SK-MEL-5 (cell line): ENCODE measurements around the gene MPP1. TPM values are rescaled to one million over a fixed set of nuclear protein-coding genes. Genes with fewer than 3 reads are reported as not detected.
A peak's percentile ranks its signal among the peaks of the same experiment; 100 is the strongest.

ENCODE experiments used
- DNase-seq: peaks from one replicate; pipeline ENCODE4 v3.0.0-alpha.2; 2016; ENCODE audit warnings: low read depth, low spot score
- in situ Hi-C: cut with HindIII; loops from 2 replicates; pipeline ENCODE4 v1.10.0; 2016; ENCODE audit warnings: low sequenced_read_pairs, high pct_unique_total_duplicates, low pct_unique_long_range_greater_than_20kb
- total RNA-seq: library from RNA; depleted of rRNA; stranded (reverse); fragments of >200 nt; shearing (Covaris generic); gene quantifications from 2 replicates; pipeline ENCODE4 v1.2.3, GENCODE V29; 2014

The MPP1 gene
- total RNA-seq, 1 experiment from 2014 or later = 7.9 TPM

DNA sequence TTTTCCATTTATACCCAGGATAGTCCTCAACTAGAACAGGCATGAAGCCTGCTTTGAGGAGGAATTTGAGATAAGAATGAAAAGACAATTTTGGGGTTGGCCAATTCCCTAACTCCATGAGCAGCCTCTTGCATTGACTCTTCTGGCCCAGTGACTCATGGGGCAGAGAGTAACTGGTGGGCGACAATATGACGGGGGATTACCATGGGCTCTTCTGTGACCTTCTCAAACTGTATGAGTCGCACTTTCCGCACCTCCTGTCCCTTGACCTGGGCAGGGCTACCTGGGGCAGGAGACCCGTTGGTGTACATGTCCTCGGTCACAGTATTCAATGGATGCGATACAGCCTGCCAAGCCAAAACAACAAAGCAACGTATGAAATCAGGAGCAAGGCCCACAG lies 13.3 kb downstream of the MPP1 start:
- DNase-seq = no peak
- in situ Hi-C loops = no loop called here

DNA sequence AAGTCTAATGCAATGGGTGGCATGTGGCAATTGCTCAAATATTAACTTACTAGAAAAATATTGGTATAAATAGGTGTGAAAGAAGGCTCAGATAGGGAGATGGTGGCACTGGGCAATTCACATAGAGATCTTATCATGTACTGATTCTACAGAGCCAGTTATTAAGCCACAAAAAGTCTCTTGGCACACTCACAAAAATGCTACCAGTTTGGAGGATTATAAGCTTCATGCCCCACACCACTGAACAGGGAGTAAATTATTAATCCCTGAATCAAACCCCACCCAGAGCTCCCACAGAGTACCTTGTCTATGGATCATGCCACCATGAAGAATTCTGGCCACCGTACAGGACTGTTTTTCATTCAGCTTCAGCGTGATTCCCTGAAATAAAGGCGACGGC lies 13.8 kb downstream of the MPP1 start:
- no peak for DNase-seq
- in situ Hi-C loops = no loop called here

DNA sequence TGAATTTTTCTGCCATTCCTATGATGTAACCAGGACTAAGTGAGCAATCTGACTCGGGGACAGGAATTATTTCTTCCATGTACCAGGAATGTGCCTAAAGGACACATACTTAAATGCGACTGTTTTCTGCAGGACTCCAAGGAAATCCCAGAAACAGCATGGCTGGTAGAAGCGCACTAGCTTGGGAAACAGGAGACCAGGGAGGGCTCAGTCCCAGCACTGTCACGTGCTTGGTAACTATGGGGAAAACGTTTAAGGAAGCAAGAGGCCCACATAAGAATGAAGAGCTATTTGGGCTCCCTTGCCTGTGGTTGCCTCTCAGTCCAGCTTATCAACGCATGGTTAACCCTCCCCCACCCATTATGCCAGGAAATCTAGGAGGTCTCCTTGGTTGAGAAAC lies 19.6 kb downstream of the MPP1 start:
- no peak for DNase-seq
- in situ Hi-C loops = no loop called here

DNA sequence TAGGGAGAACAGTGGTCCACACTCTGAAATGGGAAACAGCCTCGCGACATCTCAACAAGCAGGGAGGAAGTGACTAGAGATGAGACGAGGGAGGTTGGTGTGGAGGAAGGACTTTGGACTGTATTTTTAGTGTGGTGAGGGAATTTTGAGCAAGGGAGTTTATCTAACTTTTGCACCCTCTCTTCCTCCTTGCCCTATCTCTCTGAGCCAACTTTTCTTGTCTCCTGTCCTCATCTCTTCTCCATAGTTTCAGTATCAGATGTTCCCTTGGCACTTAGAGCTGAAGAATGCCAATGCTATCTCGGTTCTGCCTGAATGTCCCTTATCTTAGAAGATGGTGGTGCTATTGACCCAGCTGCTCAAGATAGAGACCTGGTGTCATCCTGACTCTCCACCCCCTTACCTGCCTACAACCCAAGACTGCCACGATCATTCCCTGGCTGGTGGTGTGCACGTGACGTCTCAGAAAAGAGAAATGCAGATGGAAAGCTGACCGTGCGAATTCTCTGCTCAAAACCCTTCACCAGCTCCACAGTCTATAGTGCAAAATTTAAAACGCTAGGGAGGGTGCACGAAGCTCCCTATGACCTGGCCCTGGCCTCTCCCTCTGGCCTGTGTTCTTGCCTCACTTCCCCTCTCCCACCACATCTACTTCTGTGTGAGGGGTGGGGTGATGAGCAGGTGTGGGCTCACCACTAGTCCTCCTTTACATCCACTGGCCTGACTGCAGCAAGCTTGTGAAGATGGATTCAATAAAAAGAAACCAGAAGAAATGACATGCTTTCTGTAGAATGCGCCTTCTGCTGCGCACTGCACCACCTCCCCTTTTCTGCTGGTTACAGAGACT lies 20.9 kb downstream of the MPP1 start:
- DNase-seq = no peak
- in situ Hi-C loops = no loop called here

DNA sequence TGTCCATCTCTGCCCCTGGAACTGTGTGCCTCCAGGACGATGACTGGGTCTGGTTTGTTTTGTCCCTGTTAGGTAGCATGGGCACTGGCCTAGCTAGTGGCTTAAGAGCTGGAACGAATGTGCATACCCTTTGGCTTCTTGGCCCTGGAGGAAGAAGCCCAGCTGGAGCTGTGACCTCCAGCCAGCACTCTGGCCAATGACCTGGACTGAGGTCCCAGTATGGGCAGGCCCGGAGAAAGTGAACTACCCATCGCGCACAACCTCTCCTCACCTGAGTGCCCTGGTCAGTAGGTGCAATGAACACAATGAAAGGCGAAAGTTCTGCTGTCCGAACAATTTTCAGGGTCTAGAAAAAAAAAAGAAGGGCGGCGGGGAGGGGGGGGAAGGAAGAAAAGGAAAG lies 24.3 kb downstream of the MPP1 start:
- in situ Hi-C loops = no loop called here

DNA sequence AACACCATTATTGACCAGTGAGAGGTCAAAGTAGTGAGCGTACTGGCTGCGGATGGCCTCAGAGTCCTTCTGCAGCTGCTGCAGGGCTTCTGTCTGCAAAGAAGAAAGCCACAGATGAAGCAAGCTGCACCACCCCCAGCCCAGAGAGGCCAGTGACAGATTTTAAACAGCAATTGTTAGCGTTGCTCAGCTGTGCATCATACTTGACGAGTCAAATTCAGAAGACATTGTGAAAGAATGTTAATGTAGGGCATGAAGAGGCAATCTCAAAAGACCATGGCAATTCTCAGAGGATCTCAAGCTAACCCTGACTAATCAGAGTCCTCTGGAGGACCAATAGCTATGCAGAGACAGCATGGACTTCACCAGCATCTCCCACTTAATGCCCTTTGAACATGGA lies 26.0 kb downstream of the MPP1 start:
- in situ Hi-C loops = no loop called here
- no peak for DNase-seq

More for the DNA sequence above, 24.3 kb downstream of the MPP1 start:
- no peak for DNase-seq

DNA sequence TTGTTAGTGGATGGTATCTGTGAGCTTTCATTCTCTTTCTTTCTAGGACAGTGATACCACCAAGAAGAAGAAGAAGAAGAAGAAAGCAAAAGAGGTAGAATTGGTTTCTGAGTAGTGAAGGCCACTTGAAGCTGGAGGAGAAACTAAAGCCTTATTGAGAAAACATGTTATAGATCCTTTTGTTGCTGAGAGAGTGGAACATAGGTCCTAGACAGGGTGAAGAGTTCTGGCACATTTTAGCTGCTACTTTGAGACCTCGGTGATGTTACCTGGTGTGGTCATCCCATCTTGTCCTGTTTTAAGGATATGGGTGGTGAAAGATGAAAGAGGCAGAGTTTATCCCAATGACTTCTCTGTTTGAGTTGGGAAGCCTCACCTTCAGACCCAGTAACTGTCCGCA lies 28.5 kb downstream of the MPP1 start:
- DNase-seq = no peak
- in situ Hi-C loops = no loop called here

DNA sequence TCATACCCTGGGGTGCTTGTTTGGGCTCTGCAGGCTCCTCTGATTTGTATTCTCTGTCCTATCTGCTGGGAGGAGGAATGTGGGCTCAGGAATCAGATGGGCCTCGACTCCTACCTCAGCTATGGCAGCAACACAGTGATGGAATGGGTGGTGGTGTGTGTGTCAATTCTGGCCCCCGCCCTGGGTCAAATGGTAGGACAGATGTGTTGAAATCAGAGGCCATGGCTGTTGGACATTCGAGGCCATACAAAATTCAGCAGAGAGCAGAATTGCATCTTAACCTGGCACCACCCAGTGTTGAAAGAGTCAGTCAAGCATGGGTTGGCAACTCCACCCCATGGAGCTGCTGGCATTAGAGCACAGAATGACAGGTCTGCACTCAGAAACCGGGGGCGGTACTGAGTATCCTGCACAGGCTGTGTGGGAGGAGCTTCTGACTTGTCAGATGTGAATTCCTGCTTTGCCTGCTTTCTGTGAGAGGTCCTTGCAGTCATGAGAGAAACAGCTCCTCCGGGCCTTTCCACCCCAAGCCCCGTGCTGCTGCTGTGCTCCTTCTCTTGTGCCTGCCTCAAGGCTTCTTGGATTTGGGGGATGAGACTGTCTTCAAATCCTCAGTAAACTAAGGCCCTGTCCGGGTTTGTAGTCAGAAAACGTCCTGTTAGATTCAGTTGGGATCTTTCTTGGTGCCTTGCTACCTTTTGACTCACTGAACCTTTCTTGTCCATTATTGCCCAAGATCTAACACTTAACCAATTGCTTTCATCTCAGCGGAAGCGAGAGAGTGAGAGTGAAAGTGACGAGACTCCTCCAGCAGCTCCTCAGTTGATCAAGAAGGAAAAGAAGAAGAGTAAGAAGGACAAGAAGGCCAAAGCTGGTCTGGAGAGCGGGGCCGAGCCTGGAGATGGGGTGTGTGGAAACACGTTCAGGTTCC lies 29.6 kb downstream of the MPP1 start:
- DNase-seq = peak; percentile 17

DNA sequence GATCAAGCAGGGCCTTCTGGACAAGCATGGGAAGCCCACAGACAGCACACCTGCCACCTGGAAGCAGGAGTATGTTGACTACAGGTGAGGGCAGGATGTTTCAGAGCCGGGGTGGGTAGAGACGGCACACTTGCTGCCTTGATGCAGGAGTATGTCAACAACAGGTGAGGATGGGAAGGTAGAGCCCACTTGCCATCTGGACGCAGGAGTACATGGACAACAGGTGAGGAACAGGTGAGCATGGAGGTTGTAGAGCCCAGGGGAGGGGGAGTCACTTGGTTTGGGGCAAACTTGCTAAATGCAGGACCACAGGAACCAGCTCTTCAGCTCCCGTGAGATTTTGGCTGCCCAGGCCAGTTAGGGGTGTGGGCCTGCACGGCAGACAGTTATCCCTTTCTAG lies 30.7 kb downstream of the MPP1 start:
- in situ Hi-C loops = no loop called here

More for the DNA sequence above, 29.6 kb downstream of the MPP1 start:
- in situ Hi-C loops = no loop called here

DNA sequence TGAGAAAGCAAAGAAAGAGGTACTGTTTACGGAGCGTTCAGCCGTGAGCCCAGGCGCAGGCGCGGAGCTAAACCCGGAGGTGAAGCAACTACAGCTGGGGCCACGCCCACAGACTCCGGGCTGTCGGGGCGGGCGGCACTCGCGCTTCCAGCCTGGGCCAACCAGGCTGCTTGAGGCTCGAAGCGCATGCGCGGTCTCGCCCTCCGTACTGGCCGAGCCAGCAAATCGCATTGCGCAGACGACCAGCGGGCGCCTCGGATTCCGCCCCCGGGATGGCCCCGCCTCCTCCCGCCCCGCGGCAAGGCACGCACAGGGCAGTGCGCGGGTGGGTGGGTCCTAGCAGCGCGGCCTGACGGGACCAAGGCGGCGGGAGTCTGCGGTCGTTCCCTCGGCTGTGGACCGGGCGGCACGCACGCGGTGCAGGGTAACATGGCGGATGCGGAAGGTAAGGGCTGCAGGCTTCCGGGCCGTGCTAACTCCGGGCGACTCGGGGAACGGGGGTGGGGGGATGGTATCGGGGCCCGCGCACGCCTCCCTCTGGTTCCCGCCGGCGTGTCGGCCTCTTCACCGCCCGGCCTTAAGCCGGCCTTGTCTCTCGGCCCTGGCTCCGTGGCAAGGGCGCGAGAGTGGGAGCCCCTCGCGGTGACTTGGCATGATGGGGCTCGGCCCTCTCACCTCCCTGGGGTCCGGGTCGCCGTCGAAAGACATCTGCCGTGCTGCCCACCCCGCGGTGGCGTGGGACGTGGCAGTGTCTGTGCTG lies 42.6 kb downstream of the MPP1 start, which contains the start of gene DKC1:
Gene DKC1 (plus strand): TSS at position 328 of the 760 bp plus-strand sequence. CDS start 102 bp downstream, at position 430.
- DNase-seq = peak; percentile 94
- in situ Hi-C loops = no loop called here

More for the DNA sequence above, 30.7 kb downstream of the MPP1 start:
- DNase-seq = no peak

DNA sequence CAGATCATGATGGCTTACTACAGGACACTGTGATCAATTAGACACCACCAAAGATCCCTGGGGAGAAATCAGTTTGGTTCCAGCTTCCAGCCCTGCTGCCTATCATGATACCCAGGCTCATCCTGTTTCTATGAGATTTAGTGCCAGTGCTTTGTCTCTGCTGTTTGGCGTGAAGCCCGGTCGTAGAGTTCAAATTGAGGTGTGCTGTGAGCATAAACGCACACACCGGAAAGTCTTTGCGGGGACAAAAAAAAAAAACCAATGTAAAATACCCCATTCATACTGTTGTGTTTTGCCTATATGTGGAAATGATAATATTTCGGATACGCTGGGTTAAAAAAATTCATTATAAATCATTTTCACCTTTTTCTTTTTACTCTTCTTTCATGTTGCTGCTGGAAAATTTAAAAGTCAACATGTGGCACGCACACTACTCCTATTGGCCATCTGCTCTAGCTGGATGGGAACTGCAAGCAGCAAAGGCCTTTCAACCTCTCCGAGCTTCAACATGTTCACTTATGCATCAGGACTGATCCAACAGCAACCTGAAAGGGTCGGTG lies 43.2 kb downstream of the MPP1 start:
- in situ Hi-C loops = no loop called here
- DNase-seq = no peak

DNA sequence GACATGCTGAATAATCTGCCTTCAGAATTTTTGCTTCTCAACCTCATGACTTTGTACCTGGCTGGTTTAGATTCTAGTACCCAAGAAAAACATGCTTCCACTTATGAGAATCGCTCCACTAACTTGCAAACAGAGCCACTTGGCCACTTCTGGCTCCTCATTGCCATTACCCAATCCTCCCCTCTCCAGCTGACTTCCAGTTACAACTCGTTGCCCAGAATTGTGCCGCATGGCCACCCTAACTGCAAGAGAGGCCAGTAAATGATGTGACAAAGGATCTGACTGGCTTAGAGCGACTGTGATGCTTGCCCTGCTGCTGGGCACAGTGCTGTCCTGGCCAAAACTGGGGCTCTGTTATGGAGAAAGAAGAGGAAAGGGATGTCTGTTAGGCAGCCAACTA lies 46.6 kb downstream of the MPP1 start:
- DNase-seq = no peak
- in situ Hi-C loops = no loop called here

DNA sequence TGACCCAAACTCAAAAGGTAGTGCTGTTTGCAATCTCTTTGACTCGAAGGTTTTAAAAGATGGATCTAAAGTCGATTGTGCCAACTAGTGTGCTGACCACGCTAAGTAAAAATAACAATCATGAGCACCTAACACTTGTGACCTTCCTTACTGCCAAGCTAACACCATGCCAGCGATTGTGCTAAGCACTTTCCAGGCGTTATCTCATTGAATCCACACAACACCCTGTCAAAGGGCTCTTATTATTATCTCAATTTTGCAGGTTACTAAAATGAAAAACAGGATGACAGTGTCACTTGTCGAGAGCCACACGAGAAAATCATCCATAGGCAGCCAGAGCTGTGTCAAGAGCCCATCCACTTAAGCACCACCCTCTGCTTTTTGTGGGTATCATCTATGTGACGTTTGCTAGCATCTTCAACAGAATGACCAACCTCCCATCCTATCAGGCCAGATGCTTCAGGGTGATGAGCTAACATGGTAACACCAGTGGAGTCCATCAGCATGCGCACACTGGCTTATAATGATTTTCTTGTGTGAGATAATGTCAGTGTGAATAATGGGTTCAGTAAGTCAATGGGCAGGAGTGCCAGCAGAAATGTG lies 53.5 kb downstream of the MPP1 start:
- no peak for DNase-seq
- in situ Hi-C loops = no loop called here

DNA sequence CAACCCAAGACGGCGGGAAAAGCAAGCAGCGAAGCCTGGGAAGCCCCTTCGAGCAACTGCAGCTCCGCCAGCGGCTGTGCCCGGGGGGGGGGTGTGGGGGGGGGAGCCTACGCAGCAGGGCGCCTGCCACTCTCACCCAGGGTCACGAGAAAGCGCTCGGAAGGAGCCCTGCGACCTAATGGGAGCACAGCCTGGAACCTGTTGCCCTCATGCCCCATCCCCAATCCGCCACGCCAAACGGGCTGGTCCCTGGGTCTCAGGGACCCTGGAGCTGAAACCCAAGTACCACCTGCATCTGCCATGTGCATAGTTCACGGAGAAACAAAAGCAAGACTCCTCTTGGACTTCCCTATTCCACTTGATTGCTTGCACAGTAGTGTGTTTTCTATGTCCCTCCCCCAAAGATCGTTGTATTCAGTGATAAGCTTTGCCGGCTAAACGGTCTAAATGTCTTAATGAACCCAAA lies 54.0 kb downstream of the MPP1 start:
- in situ Hi-C loops = no loop called here
- no peak for DNase-seq

DNA sequence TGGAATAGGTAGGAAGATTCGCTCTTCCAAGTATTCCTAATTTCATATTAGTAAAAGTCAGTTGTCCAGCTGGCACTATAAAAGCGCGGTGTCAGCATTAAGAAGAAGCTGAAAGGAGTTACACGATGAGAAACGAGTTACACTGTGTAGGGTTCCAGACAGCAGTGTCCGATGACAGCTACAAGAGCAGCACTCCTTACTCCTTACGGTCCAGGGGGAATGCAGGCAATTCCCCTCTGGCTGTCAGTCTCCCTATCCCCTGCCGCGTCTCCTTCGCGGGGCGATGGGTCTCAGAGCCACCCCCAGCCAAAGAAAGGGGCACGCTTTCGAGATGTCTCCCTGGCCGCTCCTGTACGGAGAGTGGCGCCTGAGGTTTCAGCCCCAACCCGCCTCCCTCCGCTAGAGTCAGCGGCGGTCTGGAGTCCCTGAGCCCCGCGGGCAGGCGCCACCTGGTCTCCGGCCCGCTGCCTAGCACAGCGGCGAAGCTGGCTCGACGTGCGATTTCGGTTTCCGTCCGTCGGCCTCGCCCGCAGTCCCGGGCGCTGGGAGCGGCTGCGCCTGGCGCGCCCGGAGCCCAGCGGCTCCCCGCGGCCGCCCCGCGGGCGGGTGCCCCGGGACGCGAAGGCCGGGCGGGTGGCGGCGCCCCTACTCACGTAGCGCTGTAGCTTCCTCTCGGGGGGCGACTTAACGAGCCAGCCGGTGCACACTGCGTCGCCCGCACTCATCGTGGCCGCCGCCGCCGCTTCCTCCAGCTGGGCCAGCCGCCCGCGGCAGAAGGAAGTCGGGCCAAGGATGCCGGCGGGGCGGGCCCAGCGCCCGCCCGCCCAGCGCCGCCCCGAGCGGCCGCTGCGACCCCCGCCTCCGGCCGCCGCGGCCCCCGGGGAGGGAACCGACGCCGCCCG lies 54.7 kb downstream of the MPP1 start, which contains the start of gene GAB3:
Gene GAB3 (minus strand): TSS at position 777 of the 902 bp plus-strand sequence. CDS start 52 bp downstream, at position 725.
- no peak for DNase-seq
- in situ Hi-C loops = no loop called here

DNA sequence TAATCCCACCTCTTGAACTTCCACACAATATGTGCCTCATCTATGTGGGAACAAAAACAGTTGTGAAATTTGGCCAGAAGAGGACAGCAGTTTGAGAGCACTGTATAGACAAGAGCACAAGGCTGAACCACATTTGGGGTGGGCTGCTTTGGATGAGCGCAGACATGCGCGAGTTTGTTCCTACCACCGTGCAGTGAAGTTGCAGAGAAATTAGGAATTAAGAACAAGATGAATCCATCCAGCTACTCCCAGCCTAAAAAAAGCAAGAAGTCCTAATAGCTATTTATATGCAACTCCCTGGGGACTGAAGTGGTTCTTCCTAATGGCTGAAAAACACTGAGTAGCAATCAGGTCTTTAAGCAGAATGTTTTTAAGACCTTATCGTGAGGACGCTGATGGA lies 55.4 kb downstream of the MPP1 start:
- DNase-seq = no peak
- in situ Hi-C loops = no loop called here
